ENCODE data around the gene TNNT2.

Gene TNNT2

DNA sequence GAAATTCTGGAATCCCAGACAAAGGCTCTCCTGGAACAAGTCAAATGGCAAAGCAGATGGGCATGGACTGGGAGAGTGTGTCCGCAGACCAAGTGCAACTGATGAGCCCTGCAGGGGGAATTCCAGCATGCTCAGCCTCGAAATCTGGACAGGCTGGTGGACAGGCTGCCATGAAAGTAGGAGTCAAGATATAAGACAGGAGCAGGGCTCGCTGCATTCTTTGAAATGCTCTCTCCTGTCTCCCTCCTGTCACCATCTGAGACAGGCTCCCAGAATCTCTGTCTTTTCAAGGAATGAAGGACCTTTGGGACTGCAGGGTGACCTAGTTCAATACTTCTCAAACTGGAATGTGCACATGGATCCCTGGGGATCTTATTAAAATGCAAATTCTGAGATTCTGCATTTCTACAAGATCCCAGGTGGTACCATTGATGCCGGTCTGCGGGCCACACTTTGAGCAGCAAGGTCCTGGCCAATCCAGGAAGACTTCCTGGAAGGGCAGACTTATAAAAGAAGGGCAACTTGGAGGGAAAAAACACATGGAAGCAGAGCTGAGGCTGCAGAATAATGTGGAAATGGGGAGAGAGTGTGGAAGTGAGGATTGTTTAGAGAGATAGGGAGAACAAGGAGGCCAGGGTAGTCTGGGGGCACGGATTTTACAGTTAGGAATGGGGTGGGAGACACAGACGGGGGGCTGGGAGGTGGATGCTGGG lies 29.8 kb downstream of the TNNT2 start:
- Histone ChIP-seq H3K9ac (ENCODE audit: low read length) (no peak overlapping the region), H3K4me1 (ENCODE audit: control insufficient read depth, insufficient read depth, low read length) (peaks cover 26% of the 10 kb centered on the region), H3K27ac (ENCODE audit: low read depth, low read length) (no peak overlapping the region), H3K4me3 (ENCODE audit: low read depth, low read length) (no peak overlapping the region), H3K36me3 (ENCODE audit: control insufficient read depth, insufficient read depth, low read length) (no peaks in the 10 kb centered on the region), H3K27me3 (ENCODE audit: control insufficient read depth, insufficient read depth, low read length) (no peaks in the 10 kb centered on the region), H3K9me3 (ENCODE audit: control insufficient read depth, insufficient read depth, low read depth, low read length) (no peaks in the 10 kb centered on the region)

DNA sequence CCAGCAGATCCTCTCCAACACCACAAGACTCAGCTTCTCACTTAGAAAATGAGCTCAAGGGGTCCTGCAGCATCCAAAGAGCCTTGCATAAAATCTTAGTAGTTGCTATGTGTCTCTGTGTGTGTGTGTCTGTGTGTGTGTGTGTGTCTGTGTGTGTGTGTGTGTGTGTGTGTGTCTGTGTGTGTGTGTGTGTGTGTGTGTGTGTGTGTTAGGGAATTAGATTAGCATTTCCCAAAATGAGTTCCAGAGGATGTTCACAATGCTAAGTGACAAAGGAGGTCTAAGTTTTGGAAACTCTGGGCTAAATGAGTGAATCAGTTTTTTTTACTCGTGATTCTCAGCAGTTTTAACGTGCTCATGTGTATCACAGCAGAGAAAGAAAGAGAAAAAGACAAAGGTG lies 30.5 kb downstream of the TNNT2 start:
- Histone ChIP-seq H3K9ac (ENCODE audit: low read length) (no peak overlapping the region), H3K27ac (ENCODE audit: low read depth, low read length) (no peak overlapping the region)

DNA sequence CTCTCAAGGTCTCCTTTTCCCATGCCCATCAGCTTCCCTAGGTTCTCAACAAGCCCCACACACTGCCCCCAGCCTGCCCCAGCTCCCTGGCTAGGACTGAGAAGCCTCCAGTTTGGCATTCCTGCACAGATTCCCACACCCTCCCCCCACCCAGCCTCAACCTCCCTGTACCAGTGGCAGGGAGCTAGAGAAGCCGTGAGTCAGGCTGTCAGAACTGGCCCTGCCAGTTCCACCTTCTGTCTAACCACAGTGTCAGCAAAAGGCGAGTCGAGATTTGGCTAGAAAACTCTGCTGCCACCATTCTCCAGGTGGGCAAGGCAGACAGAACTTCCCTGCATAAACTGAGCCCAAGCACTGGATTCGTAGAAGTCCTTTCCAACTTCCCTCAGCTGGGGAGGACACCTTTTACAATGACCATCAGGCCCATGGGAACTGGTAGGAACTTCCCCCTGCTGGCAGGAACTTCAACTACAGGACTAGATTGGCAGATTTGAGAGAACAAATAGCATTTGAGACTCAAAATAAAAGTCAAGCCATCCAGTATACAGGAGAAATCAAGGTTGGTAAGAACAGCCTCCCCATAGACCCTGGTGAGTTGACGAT lies 31.0 kb downstream of the TNNT2 start:
- H3K4me3 ChIP-seq (ENCODE audit: low read depth, low read length): no peak overlapping the region
- no peaks in the 10 kb centered on the region for H3K36me3 ChIP-seq (ENCODE audit: control insufficient read depth, insufficient read depth, low read length)
- H3K9ac ChIP-seq (ENCODE audit: low read length): no peak overlapping the region
- H3K27me3 ChIP-seq (ENCODE audit: control insufficient read depth, insufficient read depth, low read length): no peaks in the 10 kb centered on the region; the same call in 1 of the 2 replicates
- no peak overlapping the region for H3K27ac ChIP-seq (ENCODE audit: low read depth, low read length)
- H3K4me1 ChIP-seq (ENCODE audit: control insufficient read depth, insufficient read depth, low read length): peaks cover 26% of the 10 kb centered on the region
- H3K9me3 ChIP-seq (ENCODE audit: control insufficient read depth, insufficient read depth, low read depth, low read length): peaks cover 7% of the 10 kb centered on the region

More for the DNA sequence above, 30.5 kb downstream of the TNNT2 start:
- no peaks in the 10 kb centered on the region; the same call in 1 of the 2 replicates for H3K27me3 ChIP-seq (ENCODE audit: control insufficient read depth, insufficient read depth, low read length)
- H3K4me1 ChIP-seq (ENCODE audit: control insufficient read depth, insufficient read depth, low read length): peaks cover 26% of the 10 kb centered on the region
- no peak overlapping the region for H3K4me3 ChIP-seq (ENCODE audit: low read depth, low read length)
- H3K36me3 ChIP-seq (ENCODE audit: control insufficient read depth, insufficient read depth, low read length): no peaks in the 10 kb centered on the region
- H3K9me3 ChIP-seq (ENCODE audit: control insufficient read depth, insufficient read depth, low read depth, low read length): peaks cover 4% of the 10 kb centered on the region

DNA sequence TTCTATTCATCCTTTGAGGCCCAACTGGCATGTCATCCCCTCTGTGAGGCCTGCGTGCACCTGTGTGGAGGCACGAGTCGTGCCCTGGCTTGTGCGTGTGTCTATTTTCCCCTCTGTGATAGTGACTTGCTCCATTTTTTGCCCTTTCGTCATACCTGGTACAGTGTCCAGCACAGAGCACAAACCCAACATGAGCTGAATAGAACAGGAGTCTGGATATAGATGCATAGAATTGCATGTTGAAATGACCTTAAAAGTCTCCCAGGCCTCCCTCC lies 32.5 kb downstream of the TNNT2 start:
- Histone ChIP-seq H3K9me3 (ENCODE audit: control insufficient read depth, insufficient read depth, low read depth, low read length) (peaks cover 15% of the 10 kb centered on the region), H3K9ac (ENCODE audit: low read length) (no peak overlapping the region), H3K4me3 (ENCODE audit: low read depth, low read length) (no peak overlapping the region), H3K36me3 (ENCODE audit: control insufficient read depth, insufficient read depth, low read length) (no peaks in the 10 kb centered on the region), H3K4me1 (ENCODE audit: control insufficient read depth, insufficient read depth, low read length) (peaks cover 26% of the 10 kb centered on the region), H3K27me3 (ENCODE audit: control insufficient read depth, insufficient read depth, low read length) (no peaks in the 10 kb centered on the region; the same call in 1 of the 2 replicates), H3K27ac (ENCODE audit: low read depth, low read length) (no peak overlapping the region)

DNA sequence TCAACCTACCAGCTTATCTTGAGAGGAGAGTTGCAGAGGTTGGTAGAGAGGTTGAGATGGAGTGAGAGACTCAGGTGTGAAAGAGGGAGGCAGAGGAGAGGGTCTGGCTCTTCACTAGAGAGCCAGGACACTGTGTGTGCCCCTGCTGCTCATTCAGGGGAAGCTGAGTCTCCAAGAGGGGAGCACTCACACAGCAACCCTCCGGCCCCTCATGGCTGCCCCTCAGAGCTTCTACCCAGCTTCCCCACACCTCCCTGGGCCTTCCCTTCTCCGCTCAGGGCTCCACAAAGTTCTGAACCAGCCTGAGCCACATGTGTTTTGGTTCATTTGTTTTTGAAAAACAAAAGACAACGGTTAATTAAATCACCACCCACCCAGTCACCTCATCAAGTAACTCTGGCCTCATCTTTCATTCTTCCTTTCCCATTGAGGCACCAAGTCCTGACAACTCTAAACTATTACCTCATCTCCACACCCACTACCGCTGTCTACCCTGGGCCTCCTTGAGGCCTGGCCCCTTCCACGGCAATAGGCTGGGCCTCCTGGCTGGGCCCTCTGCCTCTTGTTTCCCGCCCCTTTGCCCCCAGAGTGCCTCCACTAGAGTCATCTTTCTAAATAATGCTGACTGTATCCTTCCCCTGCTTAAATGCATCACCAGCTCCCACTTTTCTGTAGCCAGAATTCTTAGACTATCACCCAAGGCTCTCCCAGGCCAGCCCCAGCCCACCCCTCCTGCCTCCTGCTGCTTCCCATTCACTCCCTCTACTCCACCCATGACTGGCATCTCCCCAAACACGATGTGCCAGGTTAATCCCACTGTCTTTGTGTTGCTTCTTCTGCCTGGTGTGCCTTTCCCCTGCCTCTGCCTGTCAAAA lies 33.0 kb downstream of the TNNT2 start:
- no peaks in the 10 kb centered on the region for H3K36me3 ChIP-seq (ENCODE audit: control insufficient read depth, insufficient read depth, low read length)
- no peaks in the 10 kb centered on the region; the same call in 1 of the 2 replicates for H3K27me3 ChIP-seq (ENCODE audit: control insufficient read depth, insufficient read depth, low read length)
- peaks cover 15% of the 10 kb centered on the region for H3K9me3 ChIP-seq (ENCODE audit: control insufficient read depth, insufficient read depth, low read depth, low read length)
- H3K4me1 ChIP-seq (ENCODE audit: control insufficient read depth, insufficient read depth, low read length): peaks cover 26% of the 10 kb centered on the region
- no peak overlapping the region for H3K27ac ChIP-seq (ENCODE audit: low read depth, low read length)
- H3K9ac ChIP-seq (ENCODE audit: low read length): no peak overlapping the region
- no peak overlapping the region for H3K4me3 ChIP-seq (ENCODE audit: low read depth, low read length)

DNA sequence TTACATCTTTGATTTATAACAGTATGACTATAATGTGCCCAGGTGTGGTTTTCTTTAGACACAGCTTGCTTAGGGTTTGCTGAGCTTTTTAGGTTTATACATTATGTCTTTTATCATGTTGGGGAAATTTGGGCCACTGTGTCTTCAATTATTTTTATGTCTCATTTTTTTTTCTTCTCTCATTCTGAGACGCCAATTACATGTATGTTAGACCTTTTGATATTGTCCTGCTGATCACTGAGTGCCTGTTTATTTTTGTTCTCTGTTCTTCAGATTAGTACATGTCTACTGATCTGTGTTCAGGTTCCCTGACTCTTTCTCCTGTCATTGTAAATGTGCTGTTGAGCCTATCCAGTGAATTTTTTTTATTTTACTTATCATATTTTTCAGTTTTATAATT lies 36.1 kb downstream of the TNNT2 start:
- H3K9me3 ChIP-seq (ENCODE audit: control insufficient read depth, insufficient read depth, low read depth, low read length): peaks cover 15% of the 10 kb centered on the region
- H3K9ac ChIP-seq (ENCODE audit: low read length): no peak overlapping the region
- no peak overlapping the region for H3K4me3 ChIP-seq (ENCODE audit: low read depth, low read length)
- peaks cover 7% of the 10 kb centered on the region; the same call in 1 of the 2 replicates for H3K4me1 ChIP-seq (ENCODE audit: control insufficient read depth, insufficient read depth, low read length)
- H3K27ac ChIP-seq (ENCODE audit: low read depth, low read length): no peak overlapping the region
- H3K27me3 ChIP-seq (ENCODE audit: control insufficient read depth, insufficient read depth, low read length): no peaks in the 10 kb centered on the region; the same call in 1 of the 2 replicates
- no peaks in the 10 kb centered on the region for H3K36me3 ChIP-seq (ENCODE audit: control insufficient read depth, insufficient read depth, low read length)

DNA sequence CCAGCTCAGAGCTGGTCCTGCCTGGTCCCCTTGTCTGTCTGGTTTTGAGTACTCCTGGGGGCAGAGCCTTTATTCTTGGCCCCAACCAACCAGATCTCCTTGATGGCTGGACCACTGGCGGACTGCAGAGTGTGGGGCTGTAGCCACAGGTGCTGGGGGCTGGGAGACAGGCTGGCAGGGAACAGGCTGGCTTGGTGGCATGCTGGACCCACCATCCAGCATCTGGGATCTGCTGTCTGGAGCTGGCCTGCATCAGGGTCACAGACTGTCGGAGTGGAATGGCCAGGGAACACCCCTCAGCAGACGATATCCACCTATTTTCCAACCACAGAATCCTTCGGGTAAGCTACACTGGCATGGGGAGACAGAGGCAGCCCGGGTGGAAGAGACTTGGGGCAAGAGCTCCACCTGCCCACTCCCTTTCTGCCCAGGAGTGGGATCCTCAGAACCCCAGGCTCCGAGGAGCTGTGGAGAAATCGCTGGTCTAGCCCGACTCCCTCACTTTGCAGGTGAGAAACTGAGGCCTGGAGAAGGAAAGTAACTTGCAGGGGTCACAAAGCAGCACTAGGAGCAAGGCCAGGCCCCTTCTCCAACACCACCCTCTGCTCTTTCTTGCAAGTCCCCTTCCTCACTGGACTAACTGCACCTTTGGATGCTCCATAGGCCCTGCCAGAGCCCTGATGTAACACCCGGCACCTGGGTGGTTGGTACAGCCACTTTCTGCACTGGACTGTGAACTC lies 40.6 kb downstream of the TNNT2 start:
- Histone ChIP-seq H3K27me3 (ENCODE audit: control insufficient read depth, insufficient read depth, low read length) (no peaks in the 10 kb centered on the region), H3K4me3 (ENCODE audit: low read depth, low read length) (no peak overlapping the region), H3K36me3 (ENCODE audit: control insufficient read depth, insufficient read depth, low read length) (no peaks in the 10 kb centered on the region), H3K9ac (ENCODE audit: low read length) (no peak overlapping the region), H3K4me1 (ENCODE audit: control insufficient read depth, insufficient read depth, low read length) (no peaks in the 10 kb centered on the region), H3K27ac (ENCODE audit: low read depth, low read length) (no peak overlapping the region), H3K9me3 (ENCODE audit: control insufficient read depth, insufficient read depth, low read depth, low read length) (peaks cover 10% of the 10 kb centered on the region)

DNA sequence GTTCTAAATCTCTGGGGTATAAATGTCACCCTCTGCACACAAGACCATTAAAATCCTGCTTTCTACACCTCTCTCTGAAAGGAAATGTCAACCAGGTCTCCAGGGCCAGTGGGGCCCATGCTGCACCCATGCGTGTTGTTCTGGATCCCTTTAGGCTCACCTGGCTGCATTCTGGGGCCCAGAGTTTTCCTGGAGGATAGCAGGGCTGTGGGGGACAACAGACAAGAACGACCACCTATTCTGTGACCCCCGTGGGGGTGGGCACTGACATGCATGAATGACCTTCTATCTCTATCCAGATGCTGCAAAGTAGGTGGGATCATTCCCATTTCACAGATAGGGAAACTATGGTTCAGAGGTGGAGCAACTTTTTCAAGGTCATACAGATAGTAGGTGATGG lies 41.6 kb downstream of the TNNT2 start:
- Histone ChIP-seq H3K27me3 (ENCODE audit: control insufficient read depth, insufficient read depth, low read length) (no peaks in the 10 kb centered on the region), H3K9me3 (ENCODE audit: control insufficient read depth, insufficient read depth, low read depth, low read length) (0 out of 2 replicates have a peak, but pooled peaks cover 2% of the 10 kb centered on the region), H3K4me3 (ENCODE audit: low read depth, low read length) (no peak overlapping the region), H3K27ac (ENCODE audit: low read depth, low read length) (no peak overlapping the region), H3K36me3 (ENCODE audit: control insufficient read depth, insufficient read depth, low read length) (no peaks in the 10 kb centered on the region), H3K4me1 (ENCODE audit: control insufficient read depth, insufficient read depth, low read length) (no peaks in the 10 kb centered on the region), H3K9ac (ENCODE audit: low read length) (no peak overlapping the region)

DNA sequence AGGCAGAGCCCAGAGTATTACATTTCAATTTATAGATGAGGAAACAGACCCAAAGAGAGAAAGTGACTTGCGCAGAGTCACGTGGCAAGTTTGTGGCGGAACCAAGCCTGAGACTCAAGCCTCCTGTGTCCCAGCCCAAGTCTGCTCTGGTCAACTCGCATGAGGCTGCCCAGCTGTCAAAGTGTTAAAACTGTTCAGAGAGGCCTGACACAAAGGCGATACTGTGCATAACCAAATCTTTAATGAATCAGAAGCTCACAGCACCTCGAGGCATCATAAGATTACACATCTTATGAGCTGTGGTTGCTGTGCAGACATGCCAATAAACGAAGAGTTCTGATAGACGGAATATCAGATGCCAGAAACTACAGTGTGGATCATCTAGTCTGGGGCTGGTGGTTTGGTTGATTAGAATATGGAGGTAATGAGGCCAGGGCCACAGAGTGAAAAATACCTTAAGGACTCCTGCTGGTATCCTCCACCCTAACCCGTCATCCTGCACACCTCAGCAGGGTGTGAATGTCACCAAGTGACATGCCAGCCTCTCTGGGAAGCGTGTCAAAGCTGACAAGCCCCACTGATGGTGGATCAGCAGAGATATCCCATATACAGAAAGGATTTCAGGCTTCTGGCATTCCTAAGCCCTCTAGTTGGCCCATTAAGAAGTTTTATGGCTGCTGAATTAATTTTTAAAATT lies 42.2 kb downstream of the TNNT2 start:
- Histone ChIP-seq H3K9me3 (ENCODE audit: control insufficient read depth, insufficient read depth, low read depth, low read length) (no peaks in the 10 kb centered on the region), H3K27ac (ENCODE audit: low read depth, low read length) (no peak overlapping the region), H3K27me3 (ENCODE audit: control insufficient read depth, insufficient read depth, low read length) (no peaks in the 10 kb centered on the region), H3K36me3 (ENCODE audit: control insufficient read depth, insufficient read depth, low read length) (no peaks in the 10 kb centered on the region), H3K4me3 (ENCODE audit: low read depth, low read length) (no peak overlapping the region), H3K4me1 (ENCODE audit: control insufficient read depth, insufficient read depth, low read length) (no peaks in the 10 kb centered on the region), H3K9ac (ENCODE audit: low read length) (no peak overlapping the region)

DNA sequence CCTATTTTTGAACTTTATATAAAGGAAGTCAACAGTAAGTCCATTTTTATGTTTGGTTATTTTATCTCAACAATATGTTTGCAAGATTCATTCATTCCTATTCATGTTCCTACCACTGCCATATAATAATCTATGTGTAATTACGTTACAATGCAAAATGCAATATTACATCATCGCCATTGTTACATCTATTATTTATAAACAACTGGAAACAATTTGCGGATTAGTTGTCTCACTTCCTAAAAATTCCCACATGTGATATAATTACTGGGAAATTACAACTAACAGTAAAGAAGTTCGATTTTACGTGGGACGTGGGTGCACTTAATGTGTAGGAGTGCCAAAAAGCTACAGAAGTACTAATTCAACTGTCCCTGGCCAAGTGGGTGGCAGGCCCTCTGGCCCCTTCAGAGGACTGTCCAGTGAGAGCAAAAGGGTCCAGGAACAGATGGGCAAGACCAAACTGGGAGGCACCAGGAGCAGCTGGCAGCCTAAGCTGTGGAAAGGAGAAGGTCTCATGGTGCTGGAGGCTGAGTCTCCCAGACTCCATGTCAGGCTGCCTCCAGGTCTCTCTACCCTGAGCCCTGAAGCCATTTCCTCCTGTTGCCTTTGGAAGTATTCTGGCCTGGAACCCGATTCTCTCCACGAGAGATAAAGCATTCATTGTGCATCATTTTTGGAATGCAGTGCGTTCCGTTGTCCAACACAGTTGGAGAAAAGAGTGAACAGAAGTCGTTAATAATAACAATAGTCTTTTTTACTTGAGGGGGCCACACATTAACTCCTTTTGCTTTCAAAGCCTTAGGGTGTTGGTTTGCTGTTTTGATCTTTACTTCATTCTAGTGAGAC lies 42.9 kb downstream of the TNNT2 start:
- Histone ChIP-seq H3K9ac (ENCODE audit: low read length) (no peak overlapping the region), H3K27ac (ENCODE audit: low read depth, low read length) (no peak overlapping the region), H3K27me3 (ENCODE audit: control insufficient read depth, insufficient read depth, low read length) (no peaks in the 10 kb centered on the region), H3K4me3 (ENCODE audit: low read depth, low read length) (no peak overlapping the region), H3K4me1 (ENCODE audit: control insufficient read depth, insufficient read depth, low read length) (no peaks in the 10 kb centered on the region), H3K9me3 (ENCODE audit: control insufficient read depth, insufficient read depth, low read depth, low read length) (no peaks in the 10 kb centered on the region), H3K36me3 (ENCODE audit: control insufficient read depth, insufficient read depth, low read length) (no peaks in the 10 kb centered on the region)
